PC-3 (cell line): Measurements from ENCODE around the gene TAC1.

ENCODE experiments used
- EZH2 ChIP-seq: fragments of 300-600 bp; sonication (generic); IDR thresholded peaks from one replicate; pipeline ENCODE4 v1.6.1; 2017; ENCODE audit warnings: antibody characterized with exemption, mild to moderate bottlenecking, low read length; ENCODE audit not compliant: unreplicated experiment
- EZH2phosphoT487 ChIP-seq: fragments of 300-600 bp; sonication (generic); IDR thresholded peaks from 2 replicates; pipeline ENCODE4 v1.6.1; 2018; ENCODE audit warnings: mild to moderate bottlenecking, antibody characterized with exemption, low read length, borderline replicate concordance
- TF ChIP-seq, protein P1 (sequence below): fragments of 300-600 bp; sonication (generic); conservative IDR thresholded peaks from 2 replicates; pipeline ENCODE4 v1.5.1; 2017; ENCODE audit warnings: antibody characterized with exemption, low read depth, mild to moderate bottlenecking, low read length

GRCh38 chr7:97752215-97752614 is 20.3 kb downstream of the TAC1 start:
- TF ChIP-seq, protein P1, sequence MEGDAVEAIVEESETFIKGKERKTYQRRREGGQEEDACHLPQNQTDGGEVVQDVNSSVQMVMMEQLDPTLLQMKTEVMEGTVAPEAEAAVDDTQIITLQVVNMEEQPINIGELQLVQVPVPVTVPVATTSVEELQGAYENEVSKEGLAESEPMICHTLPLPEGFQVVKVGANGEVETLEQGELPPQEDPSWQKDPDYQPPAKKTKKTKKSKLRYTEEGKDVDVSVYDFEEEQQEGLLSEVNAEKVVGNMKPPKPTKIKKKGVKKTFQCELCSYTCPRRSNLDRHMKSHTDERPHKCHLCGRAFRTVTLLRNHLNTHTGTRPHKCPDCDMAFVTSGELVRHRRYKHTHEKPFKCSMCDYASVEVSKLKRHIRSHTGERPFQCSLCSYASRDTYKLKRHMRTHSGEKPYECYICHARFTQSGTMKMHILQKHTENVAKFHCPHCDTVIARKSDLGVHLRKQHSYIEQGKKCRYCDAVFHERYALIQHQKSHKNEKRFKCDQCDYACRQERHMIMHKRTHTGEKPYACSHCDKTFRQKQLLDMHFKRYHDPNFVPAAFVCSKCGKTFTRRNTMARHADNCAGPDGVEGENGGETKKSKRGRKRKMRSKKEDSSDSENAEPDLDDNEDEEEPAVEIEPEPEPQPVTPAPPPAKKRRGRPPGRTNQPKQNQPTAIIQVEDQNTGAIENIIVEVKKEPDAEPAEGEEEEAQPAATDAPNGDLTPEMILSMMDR = no peak
- TF ChIP-seq EZH2 = no peak
- TF ChIP-seq EZH2phosphoT487 = no peak
